K562 (cell line): ENCODE results near the gene MEA1. TPM values are rescaled to one million over a fixed set of nuclear protein-coding genes. Genes with fewer than 3 reads are reported as not detected.

Experiments used
- ATAC-seq: fragments of 200-7000 bp; cut with Tn5 transposase; 3 replicates; pipeline ENCODE4 v1.9.1; 2020; ENCODE audit warnings: moderate library complexity
- BruUV-seq: library from RNA; stranded (reverse); fragments of 400-500 nt; replicated peaks from 2 replicates; lab custom pipeline; 2021; lab: Mats Ljungman, UMichigan
- CTCF ChIA-PET: fragments of 300-600 bp; formaldehyde crosslinking; extraction: SDS; loops from one replicate; lab custom pipeline; 2021; ENCODE audit warnings: low intra/inter-chr PET ratio; lab: Yijun Ruan, JAX
- POLR2A ChIA-PET: fragments of 300-600, 350-650 bp; sonication (Branson Sonifier 250); formaldehyde crosslinking; extraction: SDS; loops from one replicate; lab custom pipeline; 2021; ENCODE audit warnings: antibody characterized with exemption, inconsistent platforms; lab: Yijun Ruan, JAX
- DNase-seq, 4 experiments: peaks; one replicate each; pipeline versions ENCODE4 v3.0.0 to v3.0.0-alpha.2; 2011 to 2018; ENCODE audit warnings: low spot score in 3 of 4, mixed read lengths in 3 of 4; ENCODE audit errors: extremely low read depth in 1 of 4
- FAIRE-seq: peaks from 2 replicates; lab custom pipeline; 2011; peaks lifted over from hg19 to GRCh38; lab: Jason Lieb, UNC
- H2AFZ ChIP-seq: 2 replicates; pipeline ENCODE4 v1.6.0; 2011; ENCODE audit warnings: low read depth, low read length, control low read depth, inconsistent platforms
- H3K27ac ChIP-seq: fragments of 200-600 bp; 3 replicates; pipeline ENCODE4 v1.8.0; 2011; ENCODE audit warnings: low read depth, mild to moderate bottlenecking, control low read depth, inconsistent platforms, low read length, moderate library complexity, mixed read lengths; ENCODE audit errors: extremely low read depth
- H3K27me3 ChIP-seq, 2 experiments: fragments of 300-600 bp in 1 of 2; 2 replicates in 1 of 2; 3 replicates in 1 of 2; pipeline versions ENCODE4 v1.6.0 to v1.8.0; 2011; ENCODE audit warnings: inconsistent platforms in 2 of 2, low read length in 2 of 2, mild to moderate bottlenecking in 1 of 2, mixed read lengths in 1 of 2, moderate library complexity in 1 of 2; ENCODE audit not compliant: control insufficient read depth in 2 of 2, insufficient read depth in 2 of 2
- H3K36me3 ChIP-seq: fragments of 300-600 bp; 3 replicates; pipeline ENCODE4 v1.8.0; 2011; ENCODE audit warnings: mild to moderate bottlenecking, low read length, inconsistent platforms; ENCODE audit not compliant: control insufficient read depth, insufficient read depth
- H3K4me1 ChIP-seq, 2 experiments: fragments of 200-600 bp in 1 of 2; replicated peaks in 1 of 2; 2 replicates in 1 of 2; 3 replicates in 1 of 2; pipeline versions ENCODE4 v1.5.1 to v1.8.0; 2011; ENCODE audit warnings: inconsistent platforms in 2 of 2, low read length in 2 of 2, mild to moderate bottlenecking in 1 of 2, mixed read lengths in 1 of 2, moderate library complexity in 1 of 2; ENCODE audit not compliant: control insufficient read depth in 2 of 2, insufficient read depth in 2 of 2
- H3K4me2 ChIP-seq: 2 replicates; pipeline ENCODE4 v1.6.1; 2011; ENCODE audit warnings: low read length, control low read depth, inconsistent platforms, mixed read lengths; ENCODE audit not compliant: insufficient read depth
- H3K4me3 ChIP-seq: fragments of 200-600 bp; sonication (generic), shearing (Covaris generic); 2 replicates; pipeline ENCODE4 v1.5.1; 2016; ENCODE audit warnings: control low read depth, inconsistent platforms
- H3K79me2 ChIP-seq: fragments of 200-600 bp; 3 replicates; pipeline ENCODE4 v1.8.0; 2011; ENCODE audit warnings: low read length, inconsistent platforms; ENCODE audit not compliant: control insufficient read depth, insufficient read depth
- H3K9ac ChIP-seq, 2 experiments: 2 replicates each; pipeline versions ENCODE4 v1.6.0 to v1.6.1; 2011; ENCODE audit warnings: low read depth in 2 of 2, low read length in 2 of 2, control low read depth in 1 of 2, inconsistent platforms in 1 of 2, mild to moderate bottlenecking in 1 of 2, mixed read lengths in 1 of 2; ENCODE audit not compliant: insufficient read depth in 1 of 2
- H3K9me1 ChIP-seq: one replicate; pipeline ENCODE4 v1.6.0; 2011; ENCODE audit warnings: inconsistent platforms, mild to moderate bottlenecking, low read length, moderate library complexity; ENCODE audit not compliant: control insufficient read depth, insufficient read depth
- H3K9me3 ChIP-seq: replicated peaks from 2 replicates; pipeline ENCODE4 v1.5.1; 2011; ENCODE audit warnings: low read depth, low read length, inconsistent platforms; ENCODE audit not compliant: control insufficient read depth, insufficient read depth
- H4K20me1 ChIP-seq: replicated peaks from 2 replicates; pipeline ENCODE4 v1.6.1; 2011; ENCODE audit warnings: low read length, inconsistent platforms, mixed read lengths; ENCODE audit not compliant: control insufficient read depth, insufficient read depth
- BRD4 ChIP-seq: fragments of 200-600 bp; sonication (generic); IDR thresholded peaks from 2 replicates; pipeline ENCODE4 v1.6.1; 2017; ENCODE audit warnings: inconsistent platforms
- CREB3L1 ChIP-seq: fragments of 450-650 bp; IDR thresholded peaks from 2 replicates; pipeline ENCODE4 v1.6.1; 2014; ENCODE audit warnings: low read depth, mild to moderate bottlenecking, moderate library complexity, borderline replicate concordance
- E4F1 ChIP-seq: fragments of 250-450 bp; sonication (Bioruptor Pico); IDR thresholded peaks from 2 replicates; pipeline ENCODE4 v1.5.0; 2021; ENCODE audit warnings: mild to moderate bottlenecking, borderline replicate concordance
- ETV5 ChIP-seq: sonication (generic); formaldehyde crosslinking; IDR thresholded peaks from 2 replicates; pipeline ENCODE4 v1.4.0; 2020; ENCODE audit warnings: low read depth, mild to moderate bottlenecking, missing genetic modification reagents
- EZH2 ChIP-seq: IDR thresholded peaks from 2 replicates; pipeline ENCODE4 v1.6.1; 2012; ENCODE audit warnings: low read depth, mild to moderate bottlenecking, inconsistent platforms, low read length, borderline replicate concordance
- HINFP ChIP-seq: fragments of 450-650 bp; conservative IDR thresholded peaks from 2 replicates; pipeline ENCODE4 v1.6.1; 2016; ENCODE audit warnings: missing genetic modification characterization, low read depth, mild to moderate bottlenecking, control low read depth, missing compliant biosample characterization
- NONO ChIP-seq, 2 experiments: fragments of 200-400 bp in 1 of 2; fragments of 450-650 bp in 1 of 2; formaldehyde crosslinking in 1 of 2; IDR thresholded peaks; 2 replicates each; pipeline ENCODE4 v1.6.1; 2017; ENCODE audit warnings: low read depth in 2 of 2, mild to moderate bottlenecking in 2 of 2, moderate library complexity in 2 of 2, low read length in 1 of 2
- PKNOX1 ChIP-seq: fragments of 450-650 bp; IDR thresholded peaks from 2 replicates; pipeline ENCODE4 v1.6.1; 2016
- RAD21 ChIP-seq, 2 experiments: fragments of 250-450 bp in 1 of 2; fragments of 450-650 bp in 1 of 2; sonication (Bioruptor Pico) in 1 of 2; formaldehyde crosslinking in 1 of 2; IDR thresholded peaks in 1 of 2; conservative IDR thresholded peaks in 1 of 2; 2 replicates each; pipeline versions ENCODE4 v1.4.0 to v1.8.0; 2020 to 2022; ENCODE audit warnings: mild to moderate bottlenecking in 2 of 2, moderate library complexity in 1 of 2
- SAFB ChIP-seq: fragments of 200-400 bp; formaldehyde crosslinking; IDR thresholded peaks from 2 replicates; pipeline ENCODE4 v1.6.1; 2017; ENCODE audit warnings: low read depth, low read length, borderline replicate concordance
- TCF7L2 ChIP-seq: fragments of 150-350 bp; IDR thresholded peaks from 2 replicates; pipeline ENCODE4 v1.6.1; 2016; ENCODE audit warnings: low read depth, mild to moderate bottlenecking, low read length, moderate library complexity
- ZKSCAN3 ChIP-seq: fragments of 250-450 bp; sonication (Bioruptor Pico); IDR thresholded peaks from 2 replicates; pipeline ENCODE4 v1.4.0; 2020
- WGBS: fragments of 100-300 bp; shearing (Covaris generic); methylation state at CpG from one replicate; pipeline ENCODE4 v1.1.6; 2016; ENCODE audit warnings: low coverage, mixed read lengths; ENCODE audit not compliant: insufficient coverage; ENCODE audit errors: missing lambda C conversion rate; 5-methylcytosine and 5-hydroxymethylcytosine counted together
- in situ Hi-C: fragments of 300-500 bp; cut with MboI; formaldehyde crosslinking; loops from 4 replicates; pipeline ENCODE4 v1.15.0; 2018; ENCODE audit warnings: inconsistent platforms, mixed read lengths
- intact Hi-C: fragments of 100-400 bp; cut with micrococcal nuclease; formaldehyde crosslinking; loops from 2 replicates; pipeline ENCODE4 v1.14.2; 2022
- polyA plus RNA-seq, 8 experiments: library from polyadenylated mRNA; depleted of rRNA in 4 of 8; stranded (reverse) in 5 of 8; unstranded in 3 of 8; fragments of >200 nt; fragmentation: Nextera tagmentation in 2 of 8; fragmentation: Illumina TruSeq in 1 of 8; extraction: Ambion mirVana in 2 of 8; extraction: Trizol in 1 of 8; gene quantifications; 2 replicates each; pipeline versions ENCODE4 v1.2.1 to v1.2.3, GENCODE V29; 2011 to 2014; ENCODE audit warnings: inconsistent platforms in 1 of 8, missing spikeins in 1 of 8
- total RNA-seq, 7 experiments: library from RNA; depleted of rRNA in 6 of 7; stranded (reverse); fragments of >200 nt in 6 of 7; fragmentation: Illumina TruSeq in 2 of 7; extraction: Trizol in 2 of 7; gene quantifications; 2 replicates each; pipeline versions ENCODE4 v1.2.1 to v1.2.3, GENCODE V29; 2011 to 2021; ENCODE audit warnings: low replicate concordance in 1 of 7

The MEA1 gene
- total and polyA plus RNA-seq, 9 of the 15 experiments (the other 6 are each of a cell fraction or from before 2014, with no cell fraction given), result 86.8 to 210 (median 152) TPM

- in situ Hi-C loops, result no loop called here
- peak; percentile 91 for FAIRE-seq
- no peak for TF ChIP-seq SAFB
- TF ChIP-seq BRD4, result peak; percentile 69; the same call in 1 of the 2 replicates
- TF ChIP-seq TCF7L2, result no peak
- no peak for TF ChIP-seq ZKSCAN3 (CRISPR knock-in tag)
- TF ChIP-seq CREB3L1, result peak; percentile 46; the same call in 1 of the 2 replicates
- no peak for TF ChIP-seq EZH2
- TF ChIP-seq E4F1, result no peak
- no peak; a peak in 1 of 4 replicates for TF ChIP-seq RAD21 (CRISPR knock-in tag; conservative IDR thresholded peaks at IDR 0.05 in 1 of 2, IDR thresholded peaks at IDR 0.05 in 1 of 2)
- TF ChIP-seq NONO (IDR thresholded peaks at IDR 0.05; ENCODE audit: low read depth in 2 of 2, low read length in 1 of 2), result peak; percentile 45 to 87; a peak in 2 of 4 replicates
- peak; percentile 56 for TF ChIP-seq PKNOX1
- peak; percentile 87; the same call in 1 of the 2 replicates for TF ChIP-seq ETV5 (CRISPR knock-in tag)
- TF ChIP-seq HINFP (tag), result no peak
Measured at GRCh38 chr6:42978839-42979522, 34.8 kb downstream of the MEA1 start, which contains the start of gene PEX6. PEX6 (minus strand) TSS chr6:42979181; CDS start chr6:42979150, 31 bp downstream.

More at GRCh38 chr6:42978839-42979522, 34.8 kb downstream of the MEA1 start, which contains the start of gene PEX6:
- peak within 1 kb of the TSS; percentile 90 for H3K4me2 ChIP-seq
- H2AFZ ChIP-seq, result peak within 1 kb of the TSS; percentile 93
- H3K4me3 ChIP-seq, result peak within 1 kb of the TSS; percentile 95
- peak; percentile 94 to 98 (median 94) for DNase-seq
- no peaks in the 10 kb centered on the region for H3K9me1 ChIP-seq
- ATAC-seq, result peak; percentile 91
- H3K79me2 ChIP-seq, result peaks cover 46% of the 10 kb centered on the region
- H3K27ac ChIP-seq, result peak within 1 kb of the TSS; percentile 88
- H3K9ac ChIP-seq, result peak within 1 kb of the TSS; percentile 96 to 100
- peaks cover 27% of the 10 kb centered on the region for H3K36me3 ChIP-seq
- peaks cover 5% of the 10 kb centered on the region; the same call in 1 of the 2 replicates for H4K20me1 ChIP-seq
- intact Hi-C loops, result loop anchor here (1.0 to 2.0 kb wide), 2 partner anchors 36 to 50 kb away; partner anchors contain the start of genes CNPY3 and KLHDC3
- H3K4me1 ChIP-seq, result peaks cover 25 to 32% of the 10 kb centered on the region in 2 experiments; a peak in 4 of 5 replicates
- no peaks in the 10 kb centered on the region for H3K27me3 ChIP-seq
- ChIA-PET POLR2A (interaction anchor here (0.6 to 2.5 kb wide), 18 partner anchors 8 to 1266 kb away, joined by 3 to 13 read pairs (median 4); partner anchors contain the start of genes CNPY3, KLHDC3, MEA1 and RPL7L1), CTCF (no interaction called here)
- BruUV-seq, result no TSS peak
- WGBS, result under 1% methylated on average over 59 of the region's 59 CpGs
- no peaks in the 10 kb centered on the region for H3K9me3 ChIP-seq
